Brain microvascular endothelial cell (primary cell): ENCODE data around the gene MYL4.
"Not testable (repeated sequence)": the region's sequence is repeated elsewhere in the genome, so short reads cannot be mapped to it uniquely, and the experiment has no call there.

Source experiments
- DNase-seq: peaks from one replicate; pipeline ENCODE4 v3.0.0-alpha.2; 2020
- H3K27ac ChIP-seq: fragments of 250-450 bp; sonication (Bioruptor Pico); 2 replicates; pipeline ENCODE4 v1.5.1; 2020; ENCODE audit warnings: mild to moderate bottlenecking, moderate library complexity
- H3K27me3 ChIP-seq: fragments of 250-450 bp; sonication (Bioruptor Pico); replicated peaks from 2 replicates; pipeline ENCODE4 v1.5.1; 2020; ENCODE audit warnings: mild to moderate bottlenecking
- H3K36me3 ChIP-seq: fragments of 250-450 bp; sonication (Bioruptor Pico); replicated peaks from 2 replicates; pipeline ENCODE4 v1.5.1; 2020; ENCODE audit warnings: mild to moderate bottlenecking
- H3K4me3 ChIP-seq: 2 replicates; pipeline ENCODE4 v1.5.1; 2011; ENCODE audit warnings: low read depth, mild to moderate bottlenecking, control low read depth, low read length, moderate library complexity
- in situ Hi-C: cut with HindIII; loops from 2 replicates; pipeline ENCODE4 v1.10.0; 2017; ENCODE audit warnings: low sequenced_read_pairs, low pct_ligation_motif_present
- TF ChIP-seq, protein P1 (sequence below): IDR thresholded peaks from 2 replicates; pipeline ENCODE4 v1.5.1; 2011; ENCODE audit warnings: low read depth, mild to moderate bottlenecking, moderate library complexity, low read length, control low read depth, inconsistent platforms; ENCODE audit errors: missing control alignments

The MYL4 gene

DNA sequence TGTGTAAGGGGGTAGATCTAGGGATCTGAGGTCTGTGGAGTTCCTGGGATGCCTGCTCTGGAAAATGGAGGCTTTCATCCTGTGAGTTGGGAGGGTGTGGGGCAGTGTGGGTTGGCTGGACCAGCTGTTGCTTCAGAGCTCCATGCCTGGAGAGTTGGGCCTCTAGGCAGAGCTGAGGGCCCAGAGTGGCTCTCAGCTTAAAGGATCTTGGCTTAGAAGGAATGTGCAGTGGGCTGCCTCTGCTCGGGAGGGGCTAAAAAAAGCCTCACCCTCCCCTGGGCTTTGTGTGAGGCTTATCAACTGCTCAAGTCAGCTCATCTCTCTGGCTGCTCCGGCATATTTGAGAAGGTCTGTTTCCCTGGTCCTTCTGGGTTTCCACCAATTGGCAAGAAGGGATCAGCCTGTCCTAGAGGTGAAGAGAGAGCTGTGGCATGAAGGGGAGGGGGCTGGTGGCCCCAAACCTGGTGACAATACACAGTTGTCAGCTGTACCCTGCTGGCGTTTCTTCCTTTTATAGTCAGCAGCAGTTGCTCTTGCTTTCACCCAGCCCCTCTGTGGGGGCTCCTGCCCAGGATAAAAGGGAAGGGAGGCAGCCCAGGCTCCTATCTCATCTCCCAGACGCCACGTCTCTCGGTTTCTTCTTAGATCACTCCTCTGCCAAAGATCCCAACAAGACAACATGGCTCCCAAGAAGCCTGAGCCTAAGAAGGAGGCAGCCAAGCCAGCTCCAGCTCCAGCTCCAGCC lies at the start of gene MYL4:
Gene MYL4, plus strand, starts transcription at position 605 of the 745 bp plus-strand sequence. Its CDS starts 75 bp downstream, at position 680.
- Histone ChIP-seq H3K36me3 (no peaks in the 10 kb centered on the region), H3K4me3 (no peak within 1 kb of the TSS), H3K27ac (no peak within 1 kb of the TSS), H3K27me3 (no peaks in the 10 kb centered on the region)
- TF ChIP-seq, protein P1, sequence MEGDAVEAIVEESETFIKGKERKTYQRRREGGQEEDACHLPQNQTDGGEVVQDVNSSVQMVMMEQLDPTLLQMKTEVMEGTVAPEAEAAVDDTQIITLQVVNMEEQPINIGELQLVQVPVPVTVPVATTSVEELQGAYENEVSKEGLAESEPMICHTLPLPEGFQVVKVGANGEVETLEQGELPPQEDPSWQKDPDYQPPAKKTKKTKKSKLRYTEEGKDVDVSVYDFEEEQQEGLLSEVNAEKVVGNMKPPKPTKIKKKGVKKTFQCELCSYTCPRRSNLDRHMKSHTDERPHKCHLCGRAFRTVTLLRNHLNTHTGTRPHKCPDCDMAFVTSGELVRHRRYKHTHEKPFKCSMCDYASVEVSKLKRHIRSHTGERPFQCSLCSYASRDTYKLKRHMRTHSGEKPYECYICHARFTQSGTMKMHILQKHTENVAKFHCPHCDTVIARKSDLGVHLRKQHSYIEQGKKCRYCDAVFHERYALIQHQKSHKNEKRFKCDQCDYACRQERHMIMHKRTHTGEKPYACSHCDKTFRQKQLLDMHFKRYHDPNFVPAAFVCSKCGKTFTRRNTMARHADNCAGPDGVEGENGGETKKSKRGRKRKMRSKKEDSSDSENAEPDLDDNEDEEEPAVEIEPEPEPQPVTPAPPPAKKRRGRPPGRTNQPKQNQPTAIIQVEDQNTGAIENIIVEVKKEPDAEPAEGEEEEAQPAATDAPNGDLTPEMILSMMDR = no peak
- DNase-seq = no peak
- in situ Hi-C loops = no loop called here

DNA sequence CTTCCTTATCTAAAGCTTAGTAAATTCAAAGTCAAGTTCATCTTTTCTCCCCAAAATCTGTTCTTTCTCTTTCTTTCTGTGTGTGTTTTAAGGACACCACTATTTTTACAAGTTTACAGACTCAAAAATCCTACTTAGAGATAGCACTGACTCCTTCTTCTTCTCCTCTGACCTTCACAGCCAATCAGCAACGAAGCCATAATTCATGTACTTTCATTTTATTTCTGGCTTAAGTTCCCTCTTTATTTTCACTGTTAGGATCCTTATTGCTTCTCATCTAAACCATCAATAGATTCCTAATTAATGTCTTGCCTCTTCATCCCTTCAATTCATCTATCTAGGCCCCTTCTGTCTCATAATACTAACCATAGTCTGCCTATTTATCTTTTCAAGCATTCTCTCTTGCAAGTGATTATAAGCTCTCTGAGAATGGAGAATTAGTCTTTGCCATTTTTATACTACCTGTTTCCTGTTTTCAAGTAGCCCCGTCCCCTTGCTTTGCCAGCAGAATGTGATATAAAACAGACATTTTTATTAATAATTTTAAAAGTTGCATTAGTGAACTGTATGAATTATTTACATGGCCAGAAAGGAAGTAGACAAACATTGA lies 47.0 kb upstream of the MYL4 start:
- H3K27ac ChIP-seq = no peak overlapping the region
- DNase-seq = no peak
- in situ Hi-C loops = no loop called here

DNA sequence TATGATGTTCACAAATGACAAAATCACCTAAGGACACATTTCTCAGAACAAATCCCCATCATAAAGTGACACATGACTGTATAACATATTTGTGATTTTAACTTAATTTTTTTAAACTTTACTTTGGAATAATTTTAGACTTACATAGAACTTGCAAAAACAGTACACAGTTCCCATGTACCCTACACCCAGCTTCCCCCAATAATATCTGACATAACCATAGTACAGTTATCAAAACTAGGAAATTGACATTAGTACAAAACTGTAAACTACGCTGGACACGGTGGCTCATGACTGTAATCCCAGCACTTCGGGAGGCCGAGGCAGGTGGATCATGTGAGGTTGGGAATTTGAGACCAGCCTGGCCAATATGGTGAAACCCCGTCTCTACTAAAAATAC lies 44.9 kb upstream of the MYL4 start:
- in situ Hi-C loops = no loop called here
- H3K4me3 ChIP-seq = no peak overlapping the region
- TF ChIP-seq, protein P1 = no peak
- no peak for DNase-seq
- peaks cover 34% of the 10 kb centered on the region for H3K36me3 ChIP-seq
- no peak overlapping the region for H3K27ac ChIP-seq
- no peaks in the 10 kb centered on the region for H3K27me3 ChIP-seq

More for the DNA sequence above, 47.0 kb upstream of the MYL4 start:
- Histone ChIP-seq H3K36me3 (peaks cover 30% of the 10 kb centered on the region), H3K27me3 (no peaks in the 10 kb centered on the region), H3K4me3 (no peak overlapping the region)
- TF ChIP-seq, protein P1 = no peak

DNA sequence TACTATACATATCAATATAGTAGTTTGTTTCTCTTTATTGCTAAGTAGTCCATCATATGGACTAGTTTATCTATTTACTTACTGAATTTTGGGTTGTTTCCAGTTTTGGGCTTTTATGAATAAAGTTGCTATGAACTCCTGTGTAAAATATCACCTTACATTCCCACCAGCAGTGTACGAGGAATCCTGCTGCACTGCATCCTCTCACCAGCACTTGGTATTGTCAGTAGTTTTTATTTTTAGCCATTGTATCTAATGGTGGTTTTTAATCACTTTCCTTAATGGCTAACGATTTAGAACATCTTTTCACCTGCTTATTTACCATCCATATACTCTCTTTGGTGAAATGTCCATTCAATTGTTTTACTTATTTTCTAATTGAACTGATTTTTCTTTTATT lies 44.0 kb upstream of the MYL4 start:
- Histone ChIP-seq H3K36me3 (peaks cover 33% of the 10 kb centered on the region), H3K27me3 (no peaks in the 10 kb centered on the region), H3K27ac (no peak overlapping the region), H3K4me3 (no peak overlapping the region)
- in situ Hi-C loops = no loop called here
- DNase-seq = no peak
- TF ChIP-seq, protein P1 = no peak

DNA sequence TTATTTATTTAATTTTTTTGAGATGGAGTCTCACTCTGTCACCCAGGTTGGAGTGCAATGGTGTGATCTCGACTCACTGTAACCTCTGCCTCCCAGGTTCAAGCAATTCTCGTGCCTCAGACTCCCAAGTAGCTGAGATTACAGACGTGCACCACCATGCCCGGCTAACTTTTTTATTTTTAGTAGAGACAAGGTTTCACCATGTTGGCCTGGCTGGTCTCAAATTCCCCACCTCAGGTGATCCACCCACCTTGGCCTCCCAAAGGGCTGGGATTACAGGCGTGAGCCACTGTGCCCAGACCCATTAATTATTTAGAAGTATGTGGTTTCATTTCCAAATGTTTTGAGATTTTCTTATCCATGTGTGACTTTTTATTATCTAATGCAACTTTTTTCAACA lies 42.3 kb upstream of the MYL4 start:
- in situ Hi-C loops, H3K27me3 ChIP-seq, H3K27ac ChIP-seq, H3K4me3 ChIP-seq, DNase-seq: not testable (repeated sequence)
- peaks cover 29% of the 10 kb centered on the region for H3K36me3 ChIP-seq

DNA sequence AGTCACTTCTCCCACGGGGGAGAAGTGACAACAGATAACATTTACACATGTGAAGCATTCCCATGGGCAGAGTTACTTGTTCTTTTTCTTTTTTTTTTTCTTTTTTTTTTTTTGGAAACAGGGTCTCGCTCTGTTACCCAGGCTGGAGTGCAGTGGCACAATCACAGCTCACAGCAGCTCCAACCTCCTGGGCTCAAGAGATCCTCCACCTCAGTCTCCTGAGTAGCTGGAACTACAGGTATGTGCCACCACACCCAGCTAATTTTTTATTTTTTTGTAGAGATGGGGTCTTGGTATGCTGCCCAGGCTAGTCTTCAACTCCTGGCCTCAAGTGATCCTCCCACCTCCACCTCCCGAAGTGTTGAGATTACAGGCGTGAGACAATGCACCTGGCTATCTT lies 40.3 kb upstream of the MYL4 start:
- DNase-seq, H3K27me3 ChIP-seq, in situ Hi-C loops, H3K4me3 ChIP-seq, H3K27ac ChIP-seq: not testable (repeated sequence)
- peaks cover 35% of the 10 kb centered on the region for H3K36me3 ChIP-seq
